CMK (cell line): ENCODE data around the gene PSRC1.

ENCODE experiments used
- DNase-seq: peaks from one replicate; pipeline ENCODE4 v3.0.0-alpha.2; 2010; ENCODE audit warnings: low read depth

The PSRC1 gene

GRCh38 chr1:109243860-109244552, 38.9 kb downstream of the PSRC1 start:
- no peak for DNase-seq

GRCh38 chr1:109243221-109243620, 39.7 kb downstream of the PSRC1 start:
- no peak for DNase-seq

GRCh38 chr1:109242387-109242786, 40.6 kb downstream of the PSRC1 start:
- no peak for DNase-seq

GRCh38 chr1:109241841-109242345, 41.1 kb downstream of the PSRC1 start:
- DNase-seq, result no peak

GRCh38 chr1:109241344-109241743, 41.6 kb downstream of the PSRC1 start:
- no peak for DNase-seq

GRCh38 chr1:109240158-109241152, 42.5 kb downstream of the PSRC1 start:
- DNase-seq, result no peak

- DNase-seq, result no peak
Observed at GRCh38 chr1:109239409-109240068, 43.4 kb downstream of the PSRC1 start.

- no peak for DNase-seq
Observed at GRCh38 chr1:109239047-109239408, 43.9 kb downstream of the PSRC1 start.

GRCh38 chr1:109238382-109238781, 44.6 kb downstream of the PSRC1 start:
- DNase-seq, result no peak

- DNase-seq, result no peak
Observed at GRCh38 chr1:109237512-109237911, 45.4 kb downstream of the PSRC1 start.

GRCh38 chr1:109235137-109235536, 47.8 kb downstream of the PSRC1 start:
- no peak for DNase-seq

GRCh38 chr1:109231066-109231465, 51.9 kb downstream of the PSRC1 start:
- DNase-seq, result no peak
